Heart left ventricle (tissue), 16 donors: Measurements from ENCODE around the gene TRIM7. TPM values are rescaled to one million over a fixed set of nuclear protein-coding genes. Genes with fewer than 3 reads are reported as not detected.
A peak's percentile ranks its signal among the peaks of the same experiment; 100 is the strongest.
"Not testable (repeated sequence)": the region's sequence is repeated elsewhere in the genome, so short reads cannot be mapped to it uniquely, and the experiment has no call there.

ENCODE experiments used
- ATAC-seq, 4 donors: fragments of 200-7000 bp; cut with Tn5 transposase; one replicate each; pipeline ENCODE4 v1.9.1; 2020 to 2022; ENCODE audit warnings: moderate library complexity in 4 of 4, mild to moderate bottlenecking in 3 of 4, moderate number of reproducible peaks in 1 of 4
- DNase-seq, 5 donors: peaks; one replicate each; pipeline ENCODE4 v3.0.0-alpha.2; 2020
- H3K27ac ChIP-seq, 12 donors: fragments of 200-600 bp; sonication (generic) in 4 of 12; one replicate each; pipeline versions ENCODE4 v1.5.0 to v1.8.0; 2016 to 2022; ENCODE audit warnings: mild to moderate bottlenecking in 2 of 12
- H3K27me3 ChIP-seq, 9 donors: fragments of 200-600 bp; sonication (generic) in 2 of 9; one replicate each; pipeline versions ENCODE4 v1.5.1 to v1.8.0; 2016 to 2022; ENCODE audit warnings: mild to moderate bottlenecking in 3 of 9
- H3K36me3 ChIP-seq, 9 donors: fragments of 200-600 bp; sonication (generic) in 2 of 9; one replicate each; pipeline versions ENCODE4 v1.5.0 to v1.8.0; 2018 to 2022; ENCODE audit warnings: mild to moderate bottlenecking in 2 of 9
- H3K4me1 ChIP-seq, 12 donors: fragments of 200-600 bp; sonication (generic) in 4 of 12; one replicate each; pipeline versions ENCODE4 v1.5.0 to v1.8.0; 2016 to 2022; ENCODE audit warnings: mild to moderate bottlenecking in 3 of 12
- H3K4me3 ChIP-seq, 12 donors: fragments of 200-600 bp; sonication (generic) in 4 of 12; one replicate each; pipeline versions ENCODE4 v1.5.0 to v1.8.0; 2017 to 2022; ENCODE audit warnings: mild to moderate bottlenecking in 9 of 12, moderate library complexity in 4 of 12
- H3K9me3 ChIP-seq, 12 donors: fragments of 200-600 bp; sonication (generic) in 4 of 12; one replicate each; pipeline versions ENCODE4 v1.5.0 to v1.8.0; 2016 to 2022; ENCODE audit warnings: mild to moderate bottlenecking in 1 of 12
- POLR2A ChIP-seq, 2 donors: fragments of 450-650 bp; IDR thresholded peaks; one replicate each; pipeline ENCODE4 v1.6.1; 2017; ENCODE audit warnings: antibody characterized with exemption in 2 of 2, mild to moderate bottlenecking in 2 of 2, moderate library complexity in 2 of 2
- WGBS, 4 donors: extraction: QIAGEN DNeasy Blood & Tissue Kit in 2 of 4; methylation state at CpG; one replicate each; pipeline versions ENCODE4 v1.1.5 to v1.1.7; 2013 to 2018; 5-methylcytosine and 5-hydroxymethylcytosine counted together
- intact Hi-C, 10 donors: fragments of 100-400 bp; cut with DNase I; formaldehyde crosslinking; loops; one replicate each; pipeline versions ENCODE4 v1.11.1 to v1.14.2; 2022
- polyA plus RNA-seq, 2 donors: library from polyadenylated mRNA; stranded (reverse); fragments of 200-250 nt; gene quantifications; one replicate each; pipeline ENCODE4 v1.2.3, GENCODE V29; 2013
- total RNA-seq, 9 donors: library from RNA; depleted of rRNA in 2 of 9; stranded (reverse); fragments of >200 nt in 2 of 9; fragmentation: NEBNext Ultra II Directional in 3 of 9; extraction: Animal tissue kit (Norgen Biotek cat#: 25700) in 3 of 9; gene quantifications; one replicate each; pipeline versions ENCODE4 v1.1.0 to v1.2.4, GENCODE V29; 2016 to 2023
- TF ChIP-seq, protein P1 (sequence below), 12 donors: fragments of 200-600 bp; sonication (generic) in 4 of 12; IDR thresholded peaks; one replicate each; pipeline versions ENCODE4 v1.5.0 to v1.8.0; 2018 to 2022; ENCODE audit warnings: antibody characterized with exemption in 12 of 12, mild to moderate bottlenecking in 5 of 12
- donor health status: ischemic (EF 13 %, LVEDD 7.1; RV severe dilation, severe dysfunction).
- donor health status: healthy with polysubstance abuse.
- donor health status: DM: no; HTN: yes; CAD: no.
- donor health status: DM: no; HTN: no; CAD: no.
- donor health status: ischemic (EF 25% LVEDD 6.9; RV normal size, moderate dysfunction).
- donor health status: ischemic (EF 25% LVEDD 5.7; RV mildly dilated, moderate dysfunction).
- donor health status: healthy.
- donor health status: DM: yes; HTN: yes; CAD: no.
- donor health status: ischemic (EF 35%, LVEDD 5.7; RV mildly dilated, moderate dysfunction).
- donor health status: nonischemic (EF 11% LVEDD 7.7; RV severe dilation, severe dysfunction).
- donor health status: DM: yes; HTN: yes; CAD: no.
- donor health status: PGD.
- donor health status: ischemic (EF 29% LVEDD 5.4; RV normal size, mild dysfunction).
- donor health status: nonischemic (EF 23%, LVEDD 6.1; RV moderate dilation, normal function).

Gene TRIM7
- total and polyA plus RNA-seq, 11 donors = 3.6 to 11.0 (median 6.7) TPM

DNA sequence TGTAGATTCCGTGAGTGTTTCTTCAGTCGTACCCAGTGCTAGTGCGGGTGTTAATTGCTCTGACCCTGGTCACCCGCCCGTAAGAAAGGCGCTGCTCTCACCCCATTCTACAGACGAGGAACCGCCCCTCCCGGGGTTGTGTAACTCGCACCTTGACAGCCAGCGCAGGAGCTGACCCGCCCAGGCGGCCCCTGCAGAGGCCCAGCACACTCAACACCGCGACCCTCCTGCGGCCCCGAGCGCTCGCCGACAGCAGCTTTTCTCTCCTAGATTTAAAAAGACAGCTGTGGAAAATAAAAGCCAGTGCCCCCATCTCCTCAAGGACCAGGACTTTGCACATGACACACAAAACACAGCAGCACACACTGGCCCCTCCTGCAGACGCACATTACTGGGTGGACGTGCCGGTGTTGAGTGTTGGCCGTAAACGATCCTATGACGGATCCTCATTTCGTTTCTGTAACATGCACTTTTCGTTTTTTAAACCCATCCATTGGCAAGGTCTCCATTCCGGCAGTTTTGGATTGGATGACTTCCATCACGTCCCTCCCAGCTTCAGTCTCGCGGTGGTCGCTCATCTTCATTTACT lies 34.7 kb downstream of the TRIM7 start:
- Histone ChIP-seq H3K27ac (no peak overlapping the region), H3K36me3 (no peaks in the 10 kb centered on the region), H3K4me3 (no peak overlapping the region), H3K9me3 (no peaks in the 10 kb centered on the region), H3K4me1 (peaks cover 0 to 27% (median 3%) of the 10 kb centered on the region in 12 donors), H3K27me3 (peaks cover 23 to 100% (median 79%) of the 10 kb centered on the region in 9 donors)
- TF ChIP-seq, protein P1, sequence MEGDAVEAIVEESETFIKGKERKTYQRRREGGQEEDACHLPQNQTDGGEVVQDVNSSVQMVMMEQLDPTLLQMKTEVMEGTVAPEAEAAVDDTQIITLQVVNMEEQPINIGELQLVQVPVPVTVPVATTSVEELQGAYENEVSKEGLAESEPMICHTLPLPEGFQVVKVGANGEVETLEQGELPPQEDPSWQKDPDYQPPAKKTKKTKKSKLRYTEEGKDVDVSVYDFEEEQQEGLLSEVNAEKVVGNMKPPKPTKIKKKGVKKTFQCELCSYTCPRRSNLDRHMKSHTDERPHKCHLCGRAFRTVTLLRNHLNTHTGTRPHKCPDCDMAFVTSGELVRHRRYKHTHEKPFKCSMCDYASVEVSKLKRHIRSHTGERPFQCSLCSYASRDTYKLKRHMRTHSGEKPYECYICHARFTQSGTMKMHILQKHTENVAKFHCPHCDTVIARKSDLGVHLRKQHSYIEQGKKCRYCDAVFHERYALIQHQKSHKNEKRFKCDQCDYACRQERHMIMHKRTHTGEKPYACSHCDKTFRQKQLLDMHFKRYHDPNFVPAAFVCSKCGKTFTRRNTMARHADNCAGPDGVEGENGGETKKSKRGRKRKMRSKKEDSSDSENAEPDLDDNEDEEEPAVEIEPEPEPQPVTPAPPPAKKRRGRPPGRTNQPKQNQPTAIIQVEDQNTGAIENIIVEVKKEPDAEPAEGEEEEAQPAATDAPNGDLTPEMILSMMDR (IDR thresholded peaks at IDR 0.05) = no peak
- no peak for TF ChIP-seq POLR2A (IDR thresholded peaks at IDR 0.05)
- intact Hi-C loops = loop anchor here in 1 of 10 donors (10.0 kb wide), 1 partner anchor 306 kb away; the partner anchor contains the start of gene ZFP62
- WGBS, 4 donors = 20 to 51% (median 28%) methylated on average over 16 to 33 of the region's 33 CpGs
- DNase-seq (peak in 1 of 5 donors; percentile 14), ATAC-seq (peak in 1 of 4 donors; percentile 15)

DNA sequence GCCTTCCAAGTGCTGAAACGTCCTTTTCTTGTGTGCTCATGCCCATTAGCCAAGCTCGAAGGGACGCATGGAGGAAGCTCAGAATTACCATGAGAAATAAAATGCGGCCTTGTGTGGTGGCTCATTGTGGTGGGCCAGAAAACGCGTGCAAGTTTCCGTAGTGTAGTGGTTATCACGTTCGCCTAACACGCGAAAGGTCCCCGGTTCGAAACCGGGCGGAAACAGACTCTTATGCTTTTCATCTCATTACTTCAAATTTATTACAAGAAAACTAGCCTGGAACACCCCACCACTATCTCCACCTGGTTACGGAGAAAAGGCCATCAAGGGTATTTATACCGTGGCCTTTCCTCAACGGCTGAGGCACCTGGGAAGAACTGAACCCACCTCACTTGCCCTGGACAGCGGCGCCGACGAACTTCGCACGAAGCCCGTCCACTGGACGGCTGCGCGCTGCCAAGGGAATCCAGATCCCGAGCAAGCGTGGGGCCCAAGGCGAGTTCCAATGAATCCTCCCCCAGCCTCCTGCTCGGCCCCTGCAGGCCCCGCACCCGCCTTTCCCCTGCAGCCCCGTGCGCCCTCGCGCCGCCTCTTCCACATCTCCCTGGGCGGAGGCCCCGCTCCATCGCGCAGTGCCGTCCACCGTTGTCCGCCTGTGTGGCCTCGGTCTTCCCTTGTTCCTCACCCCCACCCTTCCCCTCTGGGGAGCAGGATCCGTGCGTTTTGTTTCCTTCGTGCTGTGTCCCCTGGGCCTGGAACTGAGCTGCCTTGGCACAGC lies 35.3 kb downstream of the TRIM7 start:
- not testable (repeated sequence) for H3K4me3 ChIP-seq, H3K27ac ChIP-seq, H3K36me3 ChIP-seq, H3K9me3 ChIP-seq
- DNase-seq (peak in 1 of 5 donors; percentile 14), ATAC-seq (peak in 2 of 4 donors; percentile 42 to 54)
- whole genome bisulfite sequencing, 4 donors = 6 to 27% (median 21%) methylated on average over 44 to 50 of the region's 50 CpGs
- Histone ChIP-seq H3K27me3 (peaks cover 23 to 99% (median 80%) of the 10 kb centered on the region in 9 donors), H3K4me1 (peaks cover 0 to 27% (median 3%) of the 10 kb centered on the region in 12 donors)
- intact Hi-C loops = loop anchor here in 2 of 10 donors (10.0 kb wide), 2 partner anchors 305 to 385 kb away; partner anchors contain the start of gene ZFP62 (in 1 of the 2)

DNA sequence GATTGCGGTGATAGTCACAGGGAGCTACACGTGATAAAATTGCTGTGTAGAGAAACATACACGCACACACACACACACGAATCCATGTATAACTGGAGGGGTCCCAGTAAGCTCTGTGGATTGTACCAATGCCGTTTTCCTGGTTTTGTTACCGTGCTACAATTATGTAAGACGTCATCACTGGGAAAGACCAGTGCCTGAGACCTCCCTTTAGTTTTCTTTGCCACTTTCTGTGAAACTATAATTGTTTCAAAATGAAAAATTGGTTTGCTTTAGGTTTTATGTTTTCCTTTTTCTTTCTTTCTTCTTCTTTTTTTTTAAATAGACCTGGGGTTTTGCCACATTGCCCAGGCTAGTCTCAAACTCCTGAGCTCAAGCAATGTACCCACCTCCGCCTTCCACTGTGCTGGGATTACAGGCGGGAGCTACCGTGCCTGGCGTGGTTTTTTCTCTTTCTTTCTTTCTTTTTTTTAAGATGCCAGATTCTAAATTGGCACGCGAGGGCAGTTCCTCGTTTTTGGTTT lies 36.3 kb downstream of the TRIM7 start:
- ATAC-seq = no peak
- TF ChIP-seq, protein P1 (IDR thresholded peaks at IDR 0.05) = no peak
- TF ChIP-seq POLR2A (IDR thresholded peaks at IDR 0.05) = no peak
- DNase-seq = no peak
- peaks cover 0 to 22% (median 3%) of the 10 kb centered on the region in 12 donors for H3K4me1 ChIP-seq
- no peaks in the 10 kb centered on the region for H3K36me3 ChIP-seq
- H3K27me3 ChIP-seq = peaks cover 15 to 97% (median 76%) of the 10 kb centered on the region in 9 donors
- H3K9me3 ChIP-seq = no peaks in the 10 kb centered on the region
- no peak overlapping the region for H3K27ac ChIP-seq
- 26 to 48% (median 44%) methylated on average over 14 of the region's 14 CpGs for WGBS, 4 donors
- intact Hi-C loops = loop anchor here in 1 of 10 donors (10.0 kb wide), 1 partner anchor 384 kb away; no protein-coding TSS in a partner anchor
- H3K4me3 ChIP-seq = no peak overlapping the region

DNA sequence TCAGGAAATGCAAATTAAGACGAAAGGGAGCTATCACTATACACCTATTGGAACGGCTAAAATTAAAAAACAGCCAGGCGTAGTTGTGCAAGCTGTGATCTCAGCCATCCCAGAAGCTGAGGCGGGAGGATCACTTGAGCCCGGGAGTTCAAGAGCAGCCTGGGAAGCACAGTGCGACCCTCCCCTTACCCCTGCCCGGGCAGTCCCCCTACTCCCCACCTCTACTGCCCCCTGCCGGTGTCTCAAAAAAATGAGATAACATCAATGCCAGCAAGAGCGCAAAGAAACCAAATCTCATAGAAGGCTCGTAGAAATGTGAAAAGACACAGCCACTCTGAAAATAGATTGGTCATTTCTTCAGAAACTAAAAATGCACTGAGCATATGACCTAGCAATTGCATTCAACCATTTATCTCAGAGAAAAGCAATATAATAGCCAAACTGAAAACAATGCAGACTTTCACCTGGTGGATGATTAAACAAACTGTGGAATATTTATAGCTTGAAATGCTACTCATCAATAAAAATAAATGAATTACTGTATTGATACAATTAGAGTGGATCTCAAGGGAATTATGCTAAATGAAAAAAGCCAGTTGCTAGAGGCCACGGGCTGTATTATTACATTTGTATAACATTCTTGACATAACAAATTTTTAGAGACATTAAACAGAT lies 37.0 kb downstream of the TRIM7 start:
- H3K36me3 ChIP-seq = no peaks in the 10 kb centered on the region
- intact Hi-C loops = loop anchor here in 1 of 10 donors (10.0 kb wide), 1 partner anchor 383 kb away; no protein-coding TSS in a partner anchor
- DNase-seq = no peak
- H3K27ac ChIP-seq = no peak overlapping the region
- no peak for TF ChIP-seq POLR2A (IDR thresholded peaks at IDR 0.05)
- TF ChIP-seq, protein P1 (IDR thresholded peaks at IDR 0.05) = peak in 8 of 12 donors; percentile 22 to 45 (median 34)
- peaks cover 0 to 15% (median 3%) of the 10 kb centered on the region in 12 donors for H3K4me1 ChIP-seq
- H3K9me3 ChIP-seq = no peaks in the 10 kb centered on the region
- ATAC-seq = no peak
- H3K4me3 ChIP-seq = no peak overlapping the region
- WGBS, 4 donors = 13 to 19% (median 18%) methylated on average over 9 to 11 of the region's 11 CpGs
- peaks cover 11 to 96% (median 69%) of the 10 kb centered on the region in 9 donors for H3K27me3 ChIP-seq
